IPS-15b (cell line): ENCODE measurements around the gene ZNF621.
"Not testable (repeated sequence)": the region's sequence is repeated elsewhere in the genome, so short reads cannot be mapped to it uniquely, and the experiment has no call there.

Experiments
- H3K27me3 ChIP-seq: one replicate; pipeline ENCODE4 v1.6.1; 2013; ENCODE audit warnings: low read length; ENCODE audit not compliant: control insufficient read depth, insufficient read depth
- H3K36me3 ChIP-seq: one replicate; pipeline ENCODE4 v1.6.1; 2013; ENCODE audit warnings: low read length; ENCODE audit not compliant: control insufficient read depth, insufficient read depth
- H3K4me1 ChIP-seq: one replicate; pipeline ENCODE4 v1.6.1; 2013; ENCODE audit warnings: mild to moderate bottlenecking, low read length; ENCODE audit not compliant: control insufficient read depth, insufficient read depth
- H3K4me3 ChIP-seq: one replicate; pipeline ENCODE4 v1.5.1; 2013; ENCODE audit warnings: low read depth, low read length
- H3K9ac ChIP-seq: one replicate; pipeline ENCODE4 v1.6.1; 2013; ENCODE audit warnings: low read depth, mild to moderate bottlenecking, low read length
- H3K9me3 ChIP-seq: one replicate; pipeline ENCODE4 v1.6.1; 2013; ENCODE audit warnings: mild to moderate bottlenecking, low read length; ENCODE audit not compliant: control insufficient read depth, insufficient read depth

ZNF621 gene

DNA sequence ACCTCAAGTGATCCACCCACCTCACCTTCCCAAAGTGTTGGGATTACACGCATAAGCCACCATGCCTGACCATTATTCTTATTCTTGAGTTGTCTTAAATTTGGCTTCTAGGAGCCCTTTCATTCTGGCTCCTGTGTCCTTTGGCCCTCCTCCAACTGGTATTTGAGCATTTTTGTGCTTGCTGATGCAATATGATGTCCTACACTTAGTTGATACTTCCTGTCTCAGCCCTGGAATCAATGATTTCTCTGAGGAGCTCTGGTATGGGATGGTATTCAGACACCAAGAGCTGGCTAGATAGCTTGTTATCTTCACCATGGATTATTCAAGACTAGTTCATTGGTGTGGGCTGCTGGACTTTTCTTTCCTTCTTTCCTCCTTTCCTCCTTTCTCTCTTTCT, 25.4 kb downstream of the ZNF621 start:
- H3K4me3 ChIP-seq: no peak overlapping the region
- no peaks in the 10 kb centered on the region for H3K4me1 ChIP-seq
- no peaks in the 10 kb centered on the region for H3K9me3 ChIP-seq
- H3K9ac ChIP-seq: no peak overlapping the region
- no peaks in the 10 kb centered on the region for H3K27me3 ChIP-seq
- H3K36me3 ChIP-seq: no peaks in the 10 kb centered on the region

DNA sequence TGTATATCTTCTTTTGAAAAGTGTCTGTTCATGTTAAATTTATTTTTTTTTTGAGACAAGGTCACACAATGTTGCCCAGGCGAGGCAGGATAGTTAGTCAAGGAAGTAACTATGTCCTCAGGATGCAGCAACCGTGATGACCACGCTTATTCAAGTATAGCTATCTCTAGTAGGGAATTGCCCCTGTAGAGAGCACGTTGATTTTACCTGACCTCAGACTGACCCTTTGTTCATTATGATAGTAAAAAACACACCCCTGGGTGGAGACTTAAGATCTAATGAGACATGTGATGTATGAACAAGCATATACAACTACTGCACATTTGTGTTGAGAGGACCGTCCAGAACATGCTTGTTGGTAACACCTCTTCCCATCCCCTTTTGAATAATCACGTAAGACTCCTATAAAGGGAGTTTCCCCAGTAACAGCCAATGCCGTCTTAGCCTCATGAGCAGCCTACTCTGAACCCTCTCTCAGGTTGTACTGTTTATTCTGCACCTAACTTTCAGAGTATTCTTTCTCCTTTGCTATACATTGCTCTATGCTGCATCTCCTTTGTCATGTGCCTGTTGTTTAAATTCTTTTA, 32.9 kb downstream of the ZNF621 start:
- H3K9ac ChIP-seq: no peak overlapping the region
- H3K27me3 ChIP-seq: no peaks in the 10 kb centered on the region
- no peak overlapping the region for H3K4me3 ChIP-seq
- H3K9me3 ChIP-seq: peaks cover 3% of the 10 kb centered on the region
- no peaks in the 10 kb centered on the region for H3K4me1 ChIP-seq
- no peaks in the 10 kb centered on the region for H3K36me3 ChIP-seq

- not testable (repeated sequence) for H3K9ac ChIP-seq, H3K27me3 ChIP-seq, H3K36me3 ChIP-seq, H3K9me3 ChIP-seq, H3K4me3 ChIP-seq, H3K4me1 ChIP-seq
Observed at GRCh38 chr3:40562482-40562881, 37.7 kb downstream of the ZNF621 start.

DNA sequence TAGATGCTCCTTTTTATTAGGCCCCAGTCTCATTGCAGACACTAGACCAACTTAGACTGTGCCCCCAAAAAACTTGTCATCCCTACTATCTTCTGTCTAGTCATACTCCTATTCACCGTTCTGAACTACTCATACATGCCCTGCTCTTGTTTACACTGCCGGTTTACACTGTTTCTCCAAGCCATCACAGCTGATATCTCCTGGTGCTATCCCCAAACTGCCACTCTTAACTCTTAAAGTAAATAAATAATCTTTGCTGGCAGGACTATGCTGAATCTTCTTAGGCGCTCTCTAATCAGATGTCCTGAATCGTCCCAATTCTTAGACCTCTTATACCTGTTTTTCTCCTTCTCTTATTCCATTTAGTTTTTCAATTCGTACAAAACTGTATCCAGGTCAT, 40.9 kb downstream of the ZNF621 start:
- H3K9ac ChIP-seq, H3K4me1 ChIP-seq, H3K36me3 ChIP-seq, H3K4me3 ChIP-seq, H3K9me3 ChIP-seq, H3K27me3 ChIP-seq: not testable (repeated sequence)

DNA sequence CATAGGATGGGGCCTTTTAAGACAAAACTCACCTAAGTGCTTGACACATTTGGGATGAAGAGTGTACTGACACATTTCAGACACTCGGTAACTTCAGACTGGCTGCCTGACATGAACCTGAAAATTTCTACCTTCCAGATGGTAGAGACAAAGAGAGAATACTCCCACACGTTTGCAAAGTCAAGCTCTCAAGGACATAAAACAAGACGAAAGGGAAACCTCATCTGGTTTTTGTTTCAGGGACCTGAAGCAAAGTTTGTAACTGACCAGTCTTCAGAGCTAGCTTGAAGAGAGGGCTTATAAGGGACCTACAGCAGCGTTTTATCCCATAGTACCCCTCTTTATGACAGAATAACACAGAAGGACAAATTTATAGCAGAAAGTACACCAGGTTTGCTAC, 41.9 kb downstream of the ZNF621 start:
- H3K27me3 ChIP-seq: no peaks in the 10 kb centered on the region
- H3K4me3 ChIP-seq: no peak overlapping the region
- H3K36me3 ChIP-seq: no peaks in the 10 kb centered on the region
- H3K9me3 ChIP-seq: no peaks in the 10 kb centered on the region
- H3K4me1 ChIP-seq: peaks cover 3% of the 10 kb centered on the region
- H3K9ac ChIP-seq: no peak overlapping the region

- Histone ChIP-seq H3K9me3 (no peaks in the 10 kb centered on the region), H3K27me3 (no peaks in the 10 kb centered on the region), H3K4me1 (peaks cover 2% of the 10 kb centered on the region), H3K4me3 (no peak overlapping the region), H3K36me3 (no peaks in the 10 kb centered on the region), H3K9ac (no peak overlapping the region)
Observed at GRCh38 chr3:40572588-40572987, 47.8 kb downstream of the ZNF621 start.

DNA sequence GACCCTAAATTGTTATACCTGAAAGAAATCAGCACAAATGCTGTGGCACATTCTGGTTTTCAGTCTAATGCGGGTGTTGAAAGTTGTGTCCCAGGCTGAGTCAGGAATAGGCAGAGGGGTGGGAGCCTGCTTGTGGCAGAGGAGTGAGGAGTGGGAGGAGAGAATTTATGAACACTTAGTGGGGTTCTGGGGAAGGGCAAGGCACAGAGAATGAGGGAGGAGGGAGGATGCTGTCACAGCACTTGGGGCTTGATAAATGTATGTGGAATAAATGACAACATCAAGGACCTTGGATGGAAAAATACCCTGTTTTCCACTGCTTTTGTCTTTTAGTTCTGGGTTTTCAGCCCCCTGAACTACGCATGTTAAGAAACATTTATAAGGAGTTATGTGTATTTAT, 49.3 kb downstream of the ZNF621 start:
- Histone ChIP-seq H3K27me3 (no peaks in the 10 kb centered on the region), H3K9ac (no peak overlapping the region), H3K9me3 (no peaks in the 10 kb centered on the region), H3K4me3 (no peak overlapping the region), H3K4me1 (peaks cover 2% of the 10 kb centered on the region), H3K36me3 (no peaks in the 10 kb centered on the region)

GRCh38 chr3:40574661-40575060, 49.9 kb downstream of the ZNF621 start:
- Histone ChIP-seq H3K27me3 (no peaks in the 10 kb centered on the region), H3K4me3 (no peak overlapping the region), H3K9me3 (no peaks in the 10 kb centered on the region), H3K36me3 (no peaks in the 10 kb centered on the region), H3K4me1 (peaks cover 2% of the 10 kb centered on the region), H3K9ac (no peak overlapping the region)

GRCh38 chr3:40576396-40576795, 51.6 kb downstream of the ZNF621 start:
- peaks cover 2% of the 10 kb centered on the region for H3K4me1 ChIP-seq
- no peaks in the 10 kb centered on the region for H3K36me3 ChIP-seq
- H3K4me3 ChIP-seq: no peak overlapping the region
- no peak overlapping the region for H3K9ac ChIP-seq
- H3K27me3 ChIP-seq: no peaks in the 10 kb centered on the region
- H3K9me3 ChIP-seq: no peaks in the 10 kb centered on the region

GRCh38 chr3:40580494-40581091, 55.8 kb downstream of the ZNF621 start:
- peaks cover 2% of the 10 kb centered on the region for H3K27me3 ChIP-seq
- peaks cover 8% of the 10 kb centered on the region for H3K4me1 ChIP-seq
- H3K4me3 ChIP-seq: no peak overlapping the region
- H3K36me3 ChIP-seq: no peaks in the 10 kb centered on the region
- H3K9ac ChIP-seq: no peak overlapping the region
- no peaks in the 10 kb centered on the region for H3K9me3 ChIP-seq

- Histone ChIP-seq H3K36me3 (no peaks in the 10 kb centered on the region), H3K4me1 (peaks cover 12% of the 10 kb centered on the region), H3K4me3 (no peak overlapping the region), H3K27me3 (peaks cover 8% of the 10 kb centered on the region), H3K9ac (no peak overlapping the region), H3K9me3 (no peaks in the 10 kb centered on the region)
Observed at GRCh38 chr3:40581166-40581565, 56.4 kb downstream of the ZNF621 start.

GRCh38 chr3:40582401-40583027, 57.8 kb downstream of the ZNF621 start:
- no peaks in the 10 kb centered on the region for H3K36me3 ChIP-seq
- no peak overlapping the region for H3K4me3 ChIP-seq
- no peak overlapping the region for H3K9ac ChIP-seq
- H3K9me3 ChIP-seq: no peaks in the 10 kb centered on the region
- H3K4me1 ChIP-seq: peaks cover 12% of the 10 kb centered on the region
- peaks cover 8% of the 10 kb centered on the region for H3K27me3 ChIP-seq
